ENCODE data around the gene CNTN4.

GRCh38 chr3:2650746-2651145 is 552.1 kb downstream of the CNTN4 start:
- TF ChIP-seq CTCF (IDR thresholded peaks at IDR 0.05) (no peak), EZH2 (IDR thresholded peaks at IDR 0.05) (no peak), EZH2phosphoT487 (IDR thresholded peaks at IDR 0.05) (no peak)
